ENCODE data around the gene KLHDC7B.

Gene KLHDC7B

DNA sequence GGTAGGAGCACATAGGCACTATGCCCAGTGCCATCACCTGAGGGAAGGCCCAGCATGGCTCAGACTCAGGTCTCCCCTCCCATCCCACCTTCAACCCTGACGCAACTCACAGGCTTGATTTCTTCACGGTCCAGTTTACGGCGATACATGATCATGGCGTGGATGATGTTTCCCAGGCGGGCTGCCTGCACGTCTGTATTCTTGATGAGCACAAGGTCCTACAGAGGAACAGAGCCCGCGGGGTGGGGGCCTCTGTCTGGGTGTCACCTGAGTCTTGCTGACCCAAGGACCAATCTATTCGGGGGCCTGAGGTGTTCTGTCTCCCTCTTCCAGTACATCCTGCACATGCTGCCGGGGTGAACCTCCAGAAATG is 28.7 kb downstream of the KLHDC7B start:
- TF ChIP-seq, protein P1, sequence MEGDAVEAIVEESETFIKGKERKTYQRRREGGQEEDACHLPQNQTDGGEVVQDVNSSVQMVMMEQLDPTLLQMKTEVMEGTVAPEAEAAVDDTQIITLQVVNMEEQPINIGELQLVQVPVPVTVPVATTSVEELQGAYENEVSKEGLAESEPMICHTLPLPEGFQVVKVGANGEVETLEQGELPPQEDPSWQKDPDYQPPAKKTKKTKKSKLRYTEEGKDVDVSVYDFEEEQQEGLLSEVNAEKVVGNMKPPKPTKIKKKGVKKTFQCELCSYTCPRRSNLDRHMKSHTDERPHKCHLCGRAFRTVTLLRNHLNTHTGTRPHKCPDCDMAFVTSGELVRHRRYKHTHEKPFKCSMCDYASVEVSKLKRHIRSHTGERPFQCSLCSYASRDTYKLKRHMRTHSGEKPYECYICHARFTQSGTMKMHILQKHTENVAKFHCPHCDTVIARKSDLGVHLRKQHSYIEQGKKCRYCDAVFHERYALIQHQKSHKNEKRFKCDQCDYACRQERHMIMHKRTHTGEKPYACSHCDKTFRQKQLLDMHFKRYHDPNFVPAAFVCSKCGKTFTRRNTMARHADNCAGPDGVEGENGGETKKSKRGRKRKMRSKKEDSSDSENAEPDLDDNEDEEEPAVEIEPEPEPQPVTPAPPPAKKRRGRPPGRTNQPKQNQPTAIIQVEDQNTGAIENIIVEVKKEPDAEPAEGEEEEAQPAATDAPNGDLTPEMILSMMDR (conservative IDR thresholded peaks at IDR 0.05; ENCODE audit: low read length) = no peak
- no peak for TF ChIP-seq EZH2phosphoT487 (IDR thresholded peaks at IDR 0.05; ENCODE audit: borderline replicate concordance)
- H3K36me3 ChIP-seq (ENCODE audit: insufficient read depth, low read length) = peaks cover 8% of the 10 kb centered on the region; the same call in 1 of the 2 replicates

GRCh38 chr22:50575426-50575941 is 29.8 kb downstream of the KLHDC7B start:
- Histone ChIP-seq H3F3A (ENCODE audit: low read depth) (no peaks in the 10 kb centered on the region), H3K36me3 (ENCODE audit: insufficient read depth, low read length) (peaks cover 8% of the 10 kb centered on the region; the same call in 1 of the 2 replicates), H2AFZ (ENCODE audit: low read length) (no peak overlapping the region), H3K9me3 (ENCODE audit: insufficient read depth, low read depth, low read length) (no peaks in the 10 kb centered on the region), H3K9me2 (replicated peaks; ENCODE audit: low read depth, low read length) (no peaks in the 10 kb centered on the region), H3K27me3 (ENCODE audit: insufficient read depth, low read length, poor library complexity, severe bottlenecking) (no peaks in the 10 kb centered on the region), H3K4me2 (ENCODE audit: low read depth, low read length, poor library complexity, severe bottlenecking) (no peak overlapping the region), H3K79me2 (ENCODE audit: insufficient read depth, low read length) (no peaks in the 10 kb centered on the region), H3K4me3 (ENCODE audit: low read length, poor library complexity, severe bottlenecking) (no peak overlapping the region), H4K20me1 (ENCODE audit: insufficient read depth, low read length, poor library complexity, severe bottlenecking) (no peaks in the 10 kb centered on the region), H3K9ac (ENCODE audit: low read depth, low read length, poor library complexity, severe bottlenecking) (no peak overlapping the region), H3K4me1 (ENCODE audit: insufficient read depth, low read length, poor library complexity, severe bottlenecking) (peaks cover 5% of the 10 kb centered on the region)
- TF ChIP-seq, protein P1 (conservative IDR thresholded peaks at IDR 0.05; ENCODE audit: low read length) = no peak
- TF ChIP-seq EZH2phosphoT487 (IDR thresholded peaks at IDR 0.05; ENCODE audit: borderline replicate concordance) = no peak

More for the DNA sequence above, 28.7 kb downstream of the KLHDC7B start:
- Histone ChIP-seq H3K4me3 (ENCODE audit: low read length, poor library complexity, severe bottlenecking) (no peak overlapping the region), H3F3A (ENCODE audit: low read depth) (no peaks in the 10 kb centered on the region), H3K27me3 (ENCODE audit: insufficient read depth, low read length, poor library complexity, severe bottlenecking) (no peaks in the 10 kb centered on the region), H2AFZ (ENCODE audit: low read length) (no peak overlapping the region), H3K9me2 (replicated peaks; ENCODE audit: low read depth, low read length) (no peaks in the 10 kb centered on the region), H3K9ac (ENCODE audit: low read depth, low read length, poor library complexity, severe bottlenecking) (no peak overlapping the region), H3K4me2 (ENCODE audit: low read depth, low read length, poor library complexity, severe bottlenecking) (no peak overlapping the region), H3K4me1 (ENCODE audit: insufficient read depth, low read length, poor library complexity, severe bottlenecking) (no peaks in the 10 kb centered on the region), H4K20me1 (ENCODE audit: insufficient read depth, low read length, poor library complexity, severe bottlenecking) (no peaks in the 10 kb centered on the region), H3K9me3 (ENCODE audit: insufficient read depth, low read depth, low read length) (no peaks in the 10 kb centered on the region), H3K79me2 (ENCODE audit: insufficient read depth, low read length) (no peaks in the 10 kb centered on the region)

- TF ChIP-seq EZH2phosphoT487 (IDR thresholded peaks at IDR 0.05; ENCODE audit: borderline replicate concordance) = no peak
- TF ChIP-seq, protein P1 (conservative IDR thresholded peaks at IDR 0.05; ENCODE audit: low read length) = peak; percentile 54
- no peak overlapping the region for H3K4me2 ChIP-seq (ENCODE audit: low read depth, low read length, poor library complexity, severe bottlenecking)
- H3F3A ChIP-seq (ENCODE audit: low read depth) = no peaks in the 10 kb centered on the region
- H3K4me1 ChIP-seq (ENCODE audit: insufficient read depth, low read length, poor library complexity, severe bottlenecking) = peaks cover 7% of the 10 kb centered on the region
- H2AFZ ChIP-seq (ENCODE audit: low read length) = no peak overlapping the region
- no peak overlapping the region for H3K4me3 ChIP-seq (ENCODE audit: low read length, poor library complexity, severe bottlenecking)
- H3K79me2 ChIP-seq (ENCODE audit: insufficient read depth, low read length) = peaks cover 5% of the 10 kb centered on the region
- H3K27me3 ChIP-seq (ENCODE audit: insufficient read depth, low read length, poor library complexity, severe bottlenecking) = no peaks in the 10 kb centered on the region
- H3K36me3 ChIP-seq (ENCODE audit: insufficient read depth, low read length) = peaks cover 2% of the 10 kb centered on the region; the same call in 1 of the 2 replicates
- no peaks in the 10 kb centered on the region for H3K9me3 ChIP-seq (ENCODE audit: insufficient read depth, low read depth, low read length)
- H3K9ac ChIP-seq (ENCODE audit: low read depth, low read length, poor library complexity, severe bottlenecking) = no peak overlapping the region
- H3K9me2 ChIP-seq (replicated peaks; ENCODE audit: low read depth, low read length) = no peaks in the 10 kb centered on the region
- no peaks in the 10 kb centered on the region for H4K20me1 ChIP-seq (ENCODE audit: insufficient read depth, low read length, poor library complexity, severe bottlenecking)
Observed at GRCh38 chr22:50576070-50576469, 30.4 kb downstream of the KLHDC7B start.

Data from Loucy (cell line).